GM23248 (cell line): ENCODE data around the gene GPR12. TPM values are rescaled to one million over a fixed set of nuclear protein-coding genes. Genes with fewer than 3 reads are reported as not detected.
"Not testable (repeated sequence)": the region's sequence is repeated elsewhere in the genome, so short reads cannot be mapped to it uniquely, and the experiment has no call there.

Source experiments
- DNase-seq: peaks from one replicate; pipeline ENCODE4 v3.0.0-alpha.2; 2015
- H2AFZ ChIP-seq: fragments of 200-600 bp; sonication (generic); 2 replicates; pipeline ENCODE4 v1.6.1; 2016; ENCODE audit warnings: antibody characterized with exemption
- H3F3A ChIP-seq: fragments of 200-600 bp; sonication (generic); 2 replicates; pipeline ENCODE4 v1.6.1; 2016; ENCODE audit warnings: mild to moderate bottlenecking, antibody characterized with exemption, mixed run types; ENCODE audit not compliant: insufficient read depth
- H3K27ac ChIP-seq: fragments of 200-600 bp; sonication (generic); 2 replicates; pipeline ENCODE4 v1.5.1; 2016; ENCODE audit warnings: mild to moderate bottlenecking
- H3K27me3 ChIP-seq: fragments of 200-600 bp; sonication (generic); replicated peaks from 2 replicates; pipeline ENCODE4 v1.6.1; 2016; ENCODE audit warnings: mild to moderate bottlenecking; ENCODE audit not compliant: insufficient read depth
- H3K36me3 ChIP-seq: fragments of 200-600 bp; sonication (generic); 2 replicates; pipeline ENCODE4 v1.6.1; 2016; ENCODE audit warnings: low read depth, mild to moderate bottlenecking
- H3K4me1 ChIP-seq: fragments of 200-600 bp; sonication (generic); 2 replicates; pipeline ENCODE4 v1.6.1; 2016; ENCODE audit warnings: mild to moderate bottlenecking; ENCODE audit not compliant: insufficient read depth
- H3K4me2 ChIP-seq: fragments of 200-600 bp; sonication (generic); one replicate; pipeline ENCODE4 v1.6.1; 2016; ENCODE audit warnings: mild to moderate bottlenecking; ENCODE audit not compliant: unreplicated experiment
- H3K4me3 ChIP-seq: fragments of 200-600 bp; sonication (generic); 2 replicates; pipeline ENCODE4 v1.5.1; 2016; ENCODE audit warnings: mild to moderate bottlenecking
- H3K79me2 ChIP-seq: fragments of 200-600 bp; sonication (generic); 2 replicates; pipeline ENCODE4 v1.6.1; 2016; ENCODE audit warnings: mild to moderate bottlenecking; ENCODE audit not compliant: insufficient read depth
- H3K9ac ChIP-seq: fragments of 200-600 bp; sonication (generic); 2 replicates; pipeline ENCODE4 v1.6.1; 2016; ENCODE audit warnings: mild to moderate bottlenecking
- H3K9me2 ChIP-seq: fragments of 200-600 bp; sonication (generic); 2 replicates; pipeline ENCODE4 v1.6.1; 2016; ENCODE audit warnings: mixed run types, mild to moderate bottlenecking, moderate library complexity; ENCODE audit not compliant: insufficient read depth
- H3K9me3 ChIP-seq: fragments of 200-600 bp; sonication (generic); one replicate; pipeline ENCODE4 v1.6.1; 2017; ENCODE audit warnings: low read depth
- H4K20me1 ChIP-seq: fragments of 200-600 bp; sonication (generic); 2 replicates; pipeline ENCODE4 v1.6.0; 2016; ENCODE audit not compliant: insufficient read depth
- EZH2 ChIP-seq: fragments of 200-600 bp; sonication (generic); IDR thresholded peaks from 2 replicates; pipeline ENCODE4 v1.6.1; 2018; ENCODE audit warnings: antibody characterized with exemption, mild to moderate bottlenecking; ENCODE audit not compliant: insufficient read depth, poor library complexity, severe bottlenecking
- EZH2phosphoT487 ChIP-seq: fragments of 200-600 bp; sonication (generic); IDR thresholded peaks from 2 replicates; pipeline ENCODE4 v1.6.1; 2018; ENCODE audit warnings: antibody characterized with exemption, moderate library complexity, mild to moderate bottlenecking, low read depth; ENCODE audit not compliant: insufficient read depth
- WGBS, 2 experiments: methylation state at CpG; one replicate each; pipeline ENCODE4 v1.1.6; 2015 to 2017; ENCODE audit warnings: low lambda C conversion rate in 2 of 2, low coverage in 1 of 2; ENCODE audit errors: missing lambda C conversion rate in 2 of 2; 5-methylcytosine and 5-hydroxymethylcytosine counted together
- in situ Hi-C: fragments of 300-500 bp; cut with MboI; formaldehyde crosslinking; loops from 2 replicates; pipeline ENCODE4 v1.15.0; 2020
- polyA plus RNA-seq: library from polyadenylated mRNA; unstranded; fragments of >200 nt; fragmentation: Nextera tagmentation; extraction: Ambion mirVana; gene quantifications from 2 replicates; pipeline ENCODE4 v1.2.1, GENCODE V29; 2016
- total RNA-seq: library from RNA; depleted of rRNA; stranded (reverse); fragments of >200 nt; shearing (Covaris generic); gene quantifications from 2 replicates; pipeline ENCODE4 v1.2.3, GENCODE V29; 2014

Gene GPR12
- total and polyA plus RNA-seq, 2 experiments from 2014 or later, result not detected

DNA sequence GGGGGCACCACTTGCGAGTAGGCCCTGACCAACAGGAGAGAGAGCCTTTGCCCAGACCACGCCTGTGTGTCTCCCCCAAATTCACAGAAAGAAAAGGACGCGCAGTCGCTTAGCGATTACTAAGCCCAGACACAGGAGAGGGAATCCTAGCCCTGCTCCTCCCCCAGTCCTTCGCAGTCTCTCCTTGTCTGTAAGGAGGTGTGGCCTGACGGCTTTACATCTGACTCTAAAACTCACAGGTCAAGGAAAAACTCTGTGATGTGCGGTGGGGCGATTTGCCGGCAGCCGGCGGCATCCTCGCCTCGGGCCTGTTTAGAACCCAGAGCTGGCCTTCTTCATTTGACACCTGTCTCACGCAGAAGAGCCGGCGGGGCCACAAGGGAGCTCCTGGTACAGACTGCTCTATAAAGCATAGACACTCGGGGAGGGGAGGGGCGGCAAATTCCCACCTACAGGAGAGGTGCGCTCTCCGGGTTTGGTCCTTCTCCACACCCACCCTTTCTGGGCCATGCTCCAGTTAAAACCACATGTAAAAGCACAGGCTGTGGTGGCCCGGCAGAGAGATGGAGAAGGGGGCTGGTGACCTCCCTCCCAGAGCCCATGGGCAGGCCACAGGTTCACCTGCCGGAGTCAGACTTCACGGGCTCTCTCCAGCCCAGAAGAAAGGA lies 17.8 kb downstream of the GPR12 start:
- no peaks in the 10 kb centered on the region for H3K4me1 ChIP-seq
- 30 to 31% methylated on average over 21 to 25 of the region's 25 CpGs for WGBS, 2 experiments
- H3K27ac ChIP-seq, result no peak overlapping the region
- no peaks in the 10 kb centered on the region for H3K79me2 ChIP-seq
- H3K9ac ChIP-seq, result no peak overlapping the region
- TF ChIP-seq EZH2 (no peak), EZH2phosphoT487 (no peak)
- H3F3A ChIP-seq, result no peaks in the 10 kb centered on the region
- H3K9me2 ChIP-seq, result no peaks in the 10 kb centered on the region
- H4K20me1 ChIP-seq, result no peaks in the 10 kb centered on the region
- no peak overlapping the region for H2AFZ ChIP-seq
- H3K36me3 ChIP-seq, result no peaks in the 10 kb centered on the region
- no peak overlapping the region for H3K4me3 ChIP-seq
- no peaks in the 10 kb centered on the region for H3K9me3 ChIP-seq
- no peak for DNase-seq
- peaks cover 32% of the 10 kb centered on the region; the same call in 1 of the 2 replicates for H3K27me3 ChIP-seq
- no peak overlapping the region for H3K4me2 ChIP-seq
- in situ Hi-C loops, result no loop called here

GRCh38 chr13:26735677-26736076 lies 24.9 kb downstream of the GPR12 start:
- Histone ChIP-seq H3K4me1 (no peaks in the 10 kb centered on the region), H4K20me1 (no peaks in the 10 kb centered on the region), H3K79me2 (no peaks in the 10 kb centered on the region), H3K9me3 (no peaks in the 10 kb centered on the region), H3K36me3 (no peaks in the 10 kb centered on the region), H3K9ac (no peak overlapping the region), H3K27ac (no peak overlapping the region), H3K4me2 (no peak overlapping the region), H2AFZ (no peak overlapping the region), H3F3A (no peaks in the 10 kb centered on the region), H3K4me3 (no peak overlapping the region), H3K27me3 (no peaks in the 10 kb centered on the region), H3K9me2 (no peaks in the 10 kb centered on the region)
- in situ Hi-C loops, result no loop called here
- 62 to 66% methylated on average over 9 of the region's 9 CpGs for WGBS, 2 experiments
- DNase-seq, result no peak
- TF ChIP-seq EZH2 (no peak), EZH2phosphoT487 (no peak)

- no peaks in the 10 kb centered on the region for H3K9me3 ChIP-seq
- H2AFZ ChIP-seq, result no peak overlapping the region
- in situ Hi-C loops, result no loop called here
- H3K9me2 ChIP-seq, result no peaks in the 10 kb centered on the region
- no peak overlapping the region for H3K4me3 ChIP-seq
- H3F3A ChIP-seq, result no peaks in the 10 kb centered on the region
- H3K27me3 ChIP-seq, result peaks cover 10% of the 10 kb centered on the region; the same call in 1 of the 2 replicates
- no peak for TF ChIP-seq EZH2phosphoT487
- no peak for TF ChIP-seq EZH2
- H3K4me2 ChIP-seq, result no peak overlapping the region
- DNase-seq, result no peak
- no peaks in the 10 kb centered on the region for H3K79me2 ChIP-seq
- no peaks in the 10 kb centered on the region for H3K4me1 ChIP-seq
- no peak overlapping the region for H3K9ac ChIP-seq
- no peaks in the 10 kb centered on the region for H3K36me3 ChIP-seq
- no peak overlapping the region for H3K27ac ChIP-seq
- H4K20me1 ChIP-seq, result no peaks in the 10 kb centered on the region
Measured at GRCh38 chr13:26727633-26728032, 33.0 kb downstream of the GPR12 start.

DNA sequence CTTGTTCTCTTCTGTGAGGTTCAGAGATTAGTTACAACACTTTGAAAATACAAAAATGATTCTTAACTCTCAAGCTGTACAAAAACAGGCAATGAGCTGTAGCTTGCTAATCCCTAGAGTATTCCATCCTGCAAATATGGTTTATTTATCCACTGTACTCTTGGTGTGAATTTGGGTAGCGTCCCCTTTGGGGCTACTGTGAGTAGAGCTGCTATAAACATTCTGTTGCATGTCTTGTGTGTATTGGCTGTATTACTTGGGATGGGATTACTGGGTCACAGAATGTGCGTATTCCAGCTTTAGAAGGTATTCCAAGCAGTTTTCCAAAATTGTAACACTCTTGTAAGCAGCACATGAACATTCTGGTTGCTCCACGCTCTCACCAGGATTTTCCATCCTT lies 33.5 kb downstream of the GPR12 start:
- Histone ChIP-seq H3K9ac (no peak overlapping the region), H3K27ac (no peak overlapping the region), H3K4me3 (no peak overlapping the region), H3K79me2 (no peaks in the 10 kb centered on the region), H3K4me1 (no peaks in the 10 kb centered on the region), H3K9me2 (no peaks in the 10 kb centered on the region), H3F3A (no peaks in the 10 kb centered on the region), H3K27me3 (peaks cover 10% of the 10 kb centered on the region; the same call in 1 of the 2 replicates), H2AFZ (no peak overlapping the region), H4K20me1 (no peaks in the 10 kb centered on the region), H3K4me2 (no peak overlapping the region), H3K36me3 (no peaks in the 10 kb centered on the region), H3K9me3 (no peaks in the 10 kb centered on the region)
- no peak for DNase-seq
- WGBS, 2 experiments, result 23 to 32% methylated on average over 3 of the region's 3 CpGs
- in situ Hi-C loops, result no loop called here
- TF ChIP-seq EZH2, result no peak
- TF ChIP-seq EZH2phosphoT487, result no peak

DNA sequence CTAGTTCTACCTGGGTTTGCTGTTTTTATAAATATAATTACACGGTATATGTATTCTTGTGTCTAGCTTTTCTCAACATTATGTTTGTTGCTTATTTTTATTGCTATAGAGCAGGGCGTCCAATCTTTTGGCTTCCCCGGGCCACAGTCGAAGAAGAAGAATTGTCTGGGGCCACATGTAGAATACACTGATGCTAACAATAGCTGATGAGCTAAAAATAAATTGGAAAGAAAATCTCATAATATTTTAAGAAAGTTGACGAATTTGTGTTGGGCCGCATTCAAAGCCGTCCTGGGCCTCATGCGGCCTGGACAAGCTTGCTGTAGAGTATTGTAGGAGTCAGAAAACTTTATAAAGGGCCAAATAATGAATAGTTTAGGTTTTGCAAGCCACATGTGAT lies 33.9 kb downstream of the GPR12 start:
- in situ Hi-C loops, result no loop called here
- no peaks in the 10 kb centered on the region for H3K4me1 ChIP-seq
- H2AFZ ChIP-seq, result no peak overlapping the region
- H3K9ac ChIP-seq, result no peak overlapping the region
- H3K79me2 ChIP-seq, result no peaks in the 10 kb centered on the region
- H3K27ac ChIP-seq, result no peak overlapping the region
- DNase-seq, result no peak
- no peaks in the 10 kb centered on the region for H3K9me2 ChIP-seq
- H3K4me2 ChIP-seq, result no peak overlapping the region
- no peaks in the 10 kb centered on the region for H3K36me3 ChIP-seq
- no peaks in the 10 kb centered on the region for H3F3A ChIP-seq
- peaks cover 10% of the 10 kb centered on the region; the same call in 1 of the 2 replicates for H3K27me3 ChIP-seq
- no peak for TF ChIP-seq EZH2
- no peak for TF ChIP-seq EZH2phosphoT487
- H3K4me3 ChIP-seq, result no peak overlapping the region
- WGBS, 2 experiments, result 60 to 61% methylated on average over 8 of the region's 8 CpGs
- no peaks in the 10 kb centered on the region for H4K20me1 ChIP-seq
- H3K9me3 ChIP-seq, result no peaks in the 10 kb centered on the region

DNA sequence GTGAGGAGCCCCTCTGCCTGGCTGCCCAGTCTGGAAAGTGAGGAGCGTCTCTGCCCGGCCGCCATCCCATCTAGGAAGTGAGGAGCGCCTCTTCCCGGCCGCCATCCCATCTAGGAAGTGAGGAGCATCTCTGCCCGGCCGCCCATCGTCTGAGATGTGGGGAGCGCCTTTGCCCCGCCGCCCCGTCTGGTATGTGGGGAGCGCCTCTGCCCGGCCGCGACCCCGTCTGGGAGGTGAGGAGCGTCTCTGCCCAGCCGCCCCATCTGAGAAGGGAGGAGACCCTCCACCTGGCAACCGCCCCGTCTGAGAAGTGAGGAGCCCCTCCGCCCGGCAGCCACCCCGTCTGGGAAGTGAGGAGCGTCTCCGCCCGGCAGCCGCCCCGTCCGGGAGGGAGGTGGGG lies 37.0 kb downstream of the GPR12 start:
- H3K27me3 ChIP-seq, result peaks cover 20% of the 10 kb centered on the region; the same call in 1 of the 2 replicates
- WGBS, 2 experiments, result 87% methylated on average over 12 of the region's 31 CpGs; no CpG with 5 or more reads in 1 of the 2 experiments
- not testable (repeated sequence) for H3F3A ChIP-seq, H3K4me3 ChIP-seq, H2AFZ ChIP-seq, H3K36me3 ChIP-seq, H3K27ac ChIP-seq, H3K4me2 ChIP-seq, H3K9ac ChIP-seq, H3K9me3 ChIP-seq, H3K4me1 ChIP-seq, H3K9me2 ChIP-seq, H3K79me2 ChIP-seq, DNase-seq, H4K20me1 ChIP-seq
- in situ Hi-C loops, result loop anchor here (25.0 kb wide), 1 partner anchor 1136 kb away; no protein-coding TSS in a partner anchor
